GM12878 (cell line): ENCODE data around the gene HSF5.

Experiments used
- BRCA1 ChIP-seq: IDR thresholded peaks from 2 replicates; pipeline ENCODE4 v1.6.1; 2011; ENCODE audit warnings: low read depth, low read length, improper control_type of control experiment
- CTCF ChIP-seq, 3 experiments: IDR thresholded peaks in 2 of 3; conservative IDR thresholded peaks in 1 of 3; 2 replicates each; pipeline ENCODE4 v1.5.1; 2011; ENCODE audit warnings: low read depth in 3 of 3, low read length in 3 of 3, mild to moderate bottlenecking in 3 of 3, control low read depth in 2 of 3, moderate library complexity in 2 of 3, inconsistent platforms in 1 of 3, mixed read lengths in 1 of 3; ENCODE audit not compliant: control insufficient read depth in 2 of 3, insufficient read depth in 1 of 3; ENCODE audit errors: extremely low read depth in 1 of 3
- FOS ChIP-seq: IDR thresholded peaks from 3 replicates; pipeline ENCODE4 v1.6.1; 2011; ENCODE audit warnings: borderline replicate concordance; ENCODE audit not compliant: insufficient read length; ENCODE audit errors: extremely low read depth
- JUND ChIP-seq: IDR thresholded peaks from 2 replicates; pipeline ENCODE4 v1.6.1; 2012; ENCODE audit warnings: low read depth, mild to moderate bottlenecking, low read length, improper control_type of control experiment, moderate library complexity
- NFIC ChIP-seq: IDR thresholded peaks from 2 replicates; pipeline ENCODE4 v1.6.1; 2012; ENCODE audit warnings: low read depth, mild to moderate bottlenecking, inconsistent platforms, low read length, moderate library complexity
- POLR2A ChIP-seq: IDR thresholded peaks from 2 replicates; pipeline ENCODE4 v1.6.1; 2011; ENCODE audit warnings: low read depth, mild to moderate bottlenecking, low read length
- SP1 ChIP-seq: IDR thresholded peaks from one replicate; pipeline ENCODE4 v1.6.1; 2011; ENCODE audit warnings: low read depth, low read length

DNA sequence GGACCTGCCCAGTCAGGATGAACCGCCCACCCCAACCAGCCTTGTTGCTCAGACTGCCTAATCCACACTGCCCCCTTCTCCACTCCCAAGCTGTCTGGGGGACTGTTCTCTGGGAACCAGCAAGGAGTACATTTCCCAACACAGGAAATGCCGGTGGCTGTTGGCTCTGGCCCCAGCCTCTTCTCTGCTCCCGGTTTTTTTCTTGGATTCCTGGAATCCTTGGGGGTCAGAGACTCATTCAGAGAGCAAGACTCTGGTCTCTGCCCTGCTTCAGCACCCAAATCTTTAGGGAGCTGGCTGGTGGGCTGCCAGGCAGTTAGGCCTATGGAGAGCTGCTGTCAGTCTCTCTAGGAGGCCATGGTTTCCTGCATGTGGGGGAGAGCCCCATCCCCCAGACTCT lies 37.0 kb upstream of the HSF5 start:
- no peak for TF ChIP-seq JUND
- TF ChIP-seq NFIC, result no peak
- TF ChIP-seq BRCA1, result no peak
- no peak for TF ChIP-seq CTCF (IDR thresholded peaks at IDR 0.05 in 2 of 3, conservative IDR thresholded peaks at IDR 0.05 in 1 of 3; ENCODE audit: control insufficient read depth in 2 of 3, extremely low read depth in 1 of 3, insufficient read depth in 1 of 3, low read depth in 3 of 3, low read length in 3 of 3)
- TF ChIP-seq POLR2A, result no peak
- no peak for TF ChIP-seq FOS
- no peak for TF ChIP-seq SP1
